Fibroblast of lung (primary cell): ENCODE data around the gene GPR108. TPM values are rescaled to one million over a fixed set of nuclear protein-coding genes. Genes with fewer than 3 reads are reported as not detected.

ENCODE experiments used
- DNase-seq, 2 donors: peaks; one replicate each; pipeline versions ENCODE4 v3.0.0 to v3.0.0-alpha.2; 2010; ENCODE audit warnings: low read depth in 2 of 2
- H2AFZ ChIP-seq: 2 replicates; pipeline ENCODE4 v1.5.1; 2012; ENCODE audit warnings: low read length, control low read depth, inconsistent platforms
- H3K27ac ChIP-seq: 2 replicates; pipeline ENCODE4 v1.5.1; 2011; ENCODE audit warnings: low read length, control low read depth; ENCODE audit not compliant: insufficient read depth
- H3K27me3 ChIP-seq: 2 replicates; pipeline ENCODE4 v1.5.1; 2011; ENCODE audit warnings: mild to moderate bottlenecking, low read length; ENCODE audit not compliant: control insufficient read depth, insufficient read depth
- H3K36me3 ChIP-seq: 2 replicates; pipeline ENCODE4 v1.5.1; 2011; ENCODE audit warnings: low read length; ENCODE audit not compliant: control insufficient read depth, insufficient read depth
- H3K4me1 ChIP-seq: 2 replicates; pipeline ENCODE4 v1.5.1; 2011; ENCODE audit warnings: low read length; ENCODE audit not compliant: control insufficient read depth, insufficient read depth; ENCODE audit errors: extremely low read depth
- H3K4me2 ChIP-seq: 2 replicates; pipeline ENCODE4 v1.5.1; 2011; ENCODE audit warnings: low read length, control low read depth; ENCODE audit not compliant: insufficient read depth; ENCODE audit errors: extremely low read depth
- H3K4me3 ChIP-seq, 4 experiments: fragments of 200-600 bp in 1 of 4; sonication (generic) in 1 of 4; replicated peaks in 1 of 4; 2 replicates each; pipeline ENCODE4 v1.5.1; 2011 to 2016; ENCODE audit warnings: low read length in 4 of 4, low read depth in 3 of 4, mild to moderate bottlenecking in 3 of 4, control low read depth in 2 of 4, inconsistent platforms in 1 of 4, mixed read lengths in 1 of 4; ENCODE audit not compliant: insufficient read depth in 1 of 4; ENCODE audit errors: control extremely low read depth in 1 of 4
- H3K79me2 ChIP-seq: 2 replicates; pipeline ENCODE4 v1.5.1; 2012; ENCODE audit warnings: mild to moderate bottlenecking, low read length, inconsistent platforms; ENCODE audit not compliant: control insufficient read depth, insufficient read depth
- H3K9ac ChIP-seq: 2 replicates; pipeline ENCODE4 v1.5.1; 2011; ENCODE audit warnings: mild to moderate bottlenecking, low read length, control low read depth; ENCODE audit not compliant: insufficient read depth
- H3K9me3 ChIP-seq: 2 replicates; pipeline ENCODE4 v1.5.1; 2012; ENCODE audit warnings: low read depth, low read length; ENCODE audit not compliant: control insufficient read depth, insufficient read depth
- H4K20me1 ChIP-seq: 2 replicates; pipeline ENCODE4 v1.5.1; 2011; ENCODE audit warnings: low read length; ENCODE audit not compliant: control insufficient read depth, insufficient read depth; ENCODE audit errors: extremely low read depth
- CTCF ChIP-seq, 2 donors: IDR thresholded peaks in 1 of 2; conservative IDR thresholded peaks in 1 of 2; 1 replicate in 1 of 2; 2 replicates in 1 of 2; pipeline ENCODE4 v1.5.1; 2011 to 2012; ENCODE audit warnings: low read length in 2 of 2, control low read depth in 1 of 2, inconsistent platforms in 1 of 2, low read depth in 1 of 2, mild to moderate bottlenecking in 1 of 2
- EZH2 ChIP-seq: IDR thresholded peaks from 2 replicates; pipeline ENCODE4 v1.5.1; 2012; ENCODE audit warnings: low read length, control low read depth, mild to moderate bottlenecking; ENCODE audit errors: missing control alignments
- polyA plus RNA-seq, 2 donors: library from polyadenylated mRNA; depleted of rRNA in 1 of 2; stranded (reverse) in 1 of 2; unstranded in 1 of 2; fragments of >200 nt; gene quantifications; 2 replicates each; pipeline ENCODE4 v1.2.1, GENCODE V29; 2011 to 2012; ENCODE audit warnings: missing spikeins in 1 of 2
- total RNA-seq: library from RNA; depleted of rRNA; stranded (reverse); fragments of >200 nt; gene quantifications from 2 replicates; pipeline ENCODE4 v1.2.1, GENCODE V29; 2014

GPR108 gene
- total and polyA plus RNA-seq, 2 donors (not counting 1 experiment from before 2014, with no cell fraction given) = 28.4 to 57.0 TPM

GRCh38 chr19:6761053-6761676, 23.8 kb upstream of the GPR108 start:
- no peak overlapping the region for H3K27ac ChIP-seq
- H3K9me3 ChIP-seq = no peaks in the 10 kb centered on the region
- H3K79me2 ChIP-seq = no peaks in the 10 kb centered on the region
- no peaks in the 10 kb centered on the region for H3K36me3 ChIP-seq
- no peaks in the 10 kb centered on the region for H4K20me1 ChIP-seq
- H3K4me3 ChIP-seq = no peak overlapping the region
- peak in 1 of 2 donors; percentile 11 for DNase-seq
- H3K4me2 ChIP-seq = no peak overlapping the region
- H3K9ac ChIP-seq = no peak overlapping the region
- no peak overlapping the region for H2AFZ ChIP-seq
- H3K4me1 ChIP-seq = no peaks in the 10 kb centered on the region
- no peaks in the 10 kb centered on the region for H3K27me3 ChIP-seq
- TF ChIP-seq EZH2 = no peak
- no peak for TF ChIP-seq CTCF (conservative IDR thresholded peaks at IDR 0.05 in 1 of 2, IDR thresholded peaks at IDR 0.05 in 1 of 2; ENCODE audit: low read depth in 1 of 2, low read length in 2 of 2)

- Histone ChIP-seq H3K4me3 (no peak overlapping the region), H3K79me2 (no peaks in the 10 kb centered on the region), H3K4me2 (no peak overlapping the region), H3K27me3 (no peaks in the 10 kb centered on the region), H2AFZ (no peak overlapping the region), H3K9ac (no peak overlapping the region), H3K9me3 (no peaks in the 10 kb centered on the region), H3K36me3 (no peaks in the 10 kb centered on the region), H3K4me1 (no peaks in the 10 kb centered on the region), H3K27ac (no peak overlapping the region), H4K20me1 (no peaks in the 10 kb centered on the region)
- TF ChIP-seq EZH2 (no peak), CTCF (conservative IDR thresholded peaks at IDR 0.05 in 1 of 2, IDR thresholded peaks at IDR 0.05 in 1 of 2; ENCODE audit: low read depth in 1 of 2, low read length in 2 of 2) (no peak)
- DNase-seq = no peak
Measured at GRCh38 chr19:6760606-6761005, 23.2 kb upstream of the GPR108 start.

- peaks cover 2% of the 10 kb centered on the region for H3K36me3 ChIP-seq
- H3K9ac ChIP-seq = no peak overlapping the region
- H3K4me3 ChIP-seq = no peak overlapping the region
- no peak overlapping the region for H2AFZ ChIP-seq
- DNase-seq = no peak
- H3K27ac ChIP-seq = no peak overlapping the region
- H4K20me1 ChIP-seq = no peaks in the 10 kb centered on the region
- no peaks in the 10 kb centered on the region for H3K79me2 ChIP-seq
- H3K9me3 ChIP-seq = no peaks in the 10 kb centered on the region
- no peaks in the 10 kb centered on the region for H3K4me1 ChIP-seq
- H3K27me3 ChIP-seq = no peaks in the 10 kb centered on the region
- no peak for TF ChIP-seq EZH2
- no peak for TF ChIP-seq CTCF (conservative IDR thresholded peaks at IDR 0.05 in 1 of 2, IDR thresholded peaks at IDR 0.05 in 1 of 2; ENCODE audit: low read depth in 1 of 2, low read length in 2 of 2)
- H3K4me2 ChIP-seq = no peak overlapping the region
Measured at GRCh38 chr19:6754653-6755463, 17.5 kb upstream of the GPR108 start.
